OCI-LY3 (cell line): ENCODE data around the gene GPRIN2.

Experiments
- H2AFZ ChIP-seq: fragments of 200-600, 300-600 bp; shearing (Covaris generic); 2 replicates; pipeline ENCODE4 v1.6.0; 2014; ENCODE audit warnings: antibody characterized with exemption, low read depth, low read length
- H3K27ac ChIP-seq: fragments of 200-600, 300-600 bp; sonication (generic); 2 replicates; pipeline ENCODE4 v1.5.1; 2014; ENCODE audit warnings: mild to moderate bottlenecking, low read length, moderate library complexity, mixed read lengths
- H3K27me3 ChIP-seq: fragments of 200-600, 300-600 bp; sonication (generic); 2 replicates; pipeline ENCODE4 v1.6.1; 2014; ENCODE audit warnings: low read depth, low read length, mixed read lengths
- H3K36me3 ChIP-seq: fragments of 200-600, 300-600 bp; sonication (generic); replicated peaks from 2 replicates; pipeline ENCODE3; 2014; ENCODE audit warnings: low read depth, low read length, mixed read lengths
- H3K4me1 ChIP-seq: fragments of 300-600, 200-600 bp; sonication (generic); 2 replicates; pipeline ENCODE4 v1.6.1; 2014; ENCODE audit warnings: low read length, mixed read lengths
- H3K4me2 ChIP-seq: fragments of 200-600, 300-600 bp; sonication (generic); 2 replicates; pipeline ENCODE4 v1.6.1; 2014; ENCODE audit warnings: low read length, mixed read lengths
- H3K4me3 ChIP-seq: fragments of 300-600, 200-600 bp; sonication (generic); 2 replicates; pipeline ENCODE4 v1.5.1; 2014; ENCODE audit warnings: antibody characterized with exemption, mild to moderate bottlenecking, low read length, moderate library complexity
- H3K79me2 ChIP-seq: fragments of 300-600, 200-600 bp; shearing (Covaris generic); 2 replicates; pipeline ENCODE4 v1.6.1; 2014; ENCODE audit warnings: mild to moderate bottlenecking, low read length, mixed read lengths
- H3K9ac ChIP-seq: fragments of 300-600, 200-600 bp; shearing (Covaris generic); 2 replicates; pipeline ENCODE4 v1.6.0; 2014; ENCODE audit warnings: mild to moderate bottlenecking, low read length, moderate library complexity
- H3K9me3 ChIP-seq: fragments of 200-600, 300-600 bp; shearing (Covaris generic); 2 replicates; pipeline ENCODE4 v1.6.1; 2014; ENCODE audit warnings: low read length, mixed read lengths; ENCODE audit not compliant: insufficient read depth
- H4K20me1 ChIP-seq: fragments of 200-600, 300-600 bp; sonication (generic); 2 replicates; pipeline ENCODE4 v1.6.1; 2016; ENCODE audit warnings: low read length, mixed read lengths; ENCODE audit not compliant: insufficient read depth
- CTCF ChIP-seq: fragments of 200-600, 300-600 bp; sonication (generic); IDR thresholded peaks from 2 replicates; pipeline ENCODE4 v1.5.1; 2014; ENCODE audit warnings: antibody characterized with exemption, low read length, low read depth
- EZH2phosphoT487 ChIP-seq: fragments of 200-600 bp; shearing (Covaris generic); IDR thresholded peaks from 2 replicates; pipeline ENCODE4 v1.6.1; 2018; ENCODE audit warnings: antibody characterized with exemption, mixed run types, low read depth

GPRIN2 gene

GRCh38 chr10:46518028-46518725 is 38.3 kb downstream of the GPRIN2 start:
- Histone ChIP-seq H3K36me3 (no peaks in the 10 kb centered on the region), H3K4me3 (no peak overlapping the region), H3K4me2 (no peak overlapping the region), H3K9me3 (no peaks in the 10 kb centered on the region), H3K27ac (no peak overlapping the region), H3K4me1 (no peaks in the 10 kb centered on the region), H3K9ac (no peak overlapping the region), H4K20me1 (no peaks in the 10 kb centered on the region), H2AFZ (no peak overlapping the region), H3K79me2 (no peaks in the 10 kb centered on the region), H3K27me3 (no peaks in the 10 kb centered on the region)
- TF ChIP-seq EZH2phosphoT487: no peak
- no peak for TF ChIP-seq CTCF

- Histone ChIP-seq H3K4me2 (no peak overlapping the region), H4K20me1 (no peaks in the 10 kb centered on the region), H3K27ac (no peak overlapping the region), H3K27me3 (no peaks in the 10 kb centered on the region), H3K79me2 (no peaks in the 10 kb centered on the region), H2AFZ (no peak overlapping the region), H3K4me3 (no peak overlapping the region), H3K9me3 (no peaks in the 10 kb centered on the region), H3K9ac (no peak overlapping the region), H3K4me1 (no peaks in the 10 kb centered on the region), H3K36me3 (no peaks in the 10 kb centered on the region)
- no peak for TF ChIP-seq CTCF
- TF ChIP-seq EZH2phosphoT487: no peak
Observed at GRCh38 chr10:46517541-46517940, 38.9 kb downstream of the GPRIN2 start.

- no peak overlapping the region for H3K9ac ChIP-seq
- H3K9me3 ChIP-seq: no peaks in the 10 kb centered on the region
- no peak overlapping the region for H3K27ac ChIP-seq
- H3K79me2 ChIP-seq: no peaks in the 10 kb centered on the region
- no peaks in the 10 kb centered on the region for H4K20me1 ChIP-seq
- TF ChIP-seq EZH2phosphoT487 (no peak), CTCF (no peak)
- H3K4me1 ChIP-seq: no peaks in the 10 kb centered on the region
- H2AFZ ChIP-seq: no peak overlapping the region
- no peak overlapping the region for H3K4me3 ChIP-seq
- H3K36me3 ChIP-seq: no peaks in the 10 kb centered on the region
- H3K4me2 ChIP-seq: no peak overlapping the region
- H3K27me3 ChIP-seq: no peaks in the 10 kb centered on the region
Observed at GRCh38 chr10:46516660-46517416, 39.6 kb downstream of the GPRIN2 start.

GRCh38 chr10:46515793-46516192 is 40.7 kb downstream of the GPRIN2 start:
- H3K4me3 ChIP-seq: no peak overlapping the region
- no peaks in the 10 kb centered on the region for H3K4me1 ChIP-seq
- H2AFZ ChIP-seq: no peak overlapping the region
- H3K4me2 ChIP-seq: no peak overlapping the region
- H3K27me3 ChIP-seq: no peaks in the 10 kb centered on the region
- H3K9me3 ChIP-seq: no peaks in the 10 kb centered on the region
- no peaks in the 10 kb centered on the region for H3K79me2 ChIP-seq
- TF ChIP-seq EZH2phosphoT487: no peak
- no peak for TF ChIP-seq CTCF
- H3K9ac ChIP-seq: no peak overlapping the region
- no peaks in the 10 kb centered on the region for H4K20me1 ChIP-seq
- no peaks in the 10 kb centered on the region for H3K36me3 ChIP-seq
- no peak overlapping the region for H3K27ac ChIP-seq
